Measurements from ENCODE around the gene ATP9A.

- TF ChIP-seq CTCF (IDR thresholded peaks at IDR 0.05; ENCODE audit: low read depth, low read length) (no peak), MAX (IDR thresholded peaks at IDR 0.05; ENCODE audit: low read depth, low read length) (no peak)
Measured at GRCh38 chr20:51633430-51633829, 134.8 kb downstream of the ATP9A start.
